GM18870 (cell line): Measurements from ENCODE around the gene CDV3.
"Not testable (repeated sequence)": the region's sequence is repeated elsewhere in the genome, so short reads cannot be mapped to it uniquely, and the experiment has no call there.

Experiments used
- ATAC-seq: cut with Tn5 transposase; IDR thresholded peaks from one replicate; pipeline ENCODE4 v1.9.1; 2021; ENCODE audit warnings: moderate library complexity; ENCODE audit not compliant: unreplicated experiment

Gene CDV3, protein sequence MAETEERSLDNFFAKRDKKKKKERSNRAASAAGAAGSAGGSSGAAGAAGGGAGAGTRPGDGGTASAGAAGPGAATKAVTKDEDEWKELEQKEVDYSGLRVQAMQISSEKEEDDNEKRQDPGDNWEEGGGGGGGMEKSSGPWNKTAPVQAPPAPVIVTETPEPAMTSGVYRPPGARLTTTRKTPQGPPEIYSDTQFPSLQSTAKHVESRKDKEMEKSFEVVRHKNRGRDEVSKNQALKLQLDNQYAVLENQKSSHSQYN

DNA sequence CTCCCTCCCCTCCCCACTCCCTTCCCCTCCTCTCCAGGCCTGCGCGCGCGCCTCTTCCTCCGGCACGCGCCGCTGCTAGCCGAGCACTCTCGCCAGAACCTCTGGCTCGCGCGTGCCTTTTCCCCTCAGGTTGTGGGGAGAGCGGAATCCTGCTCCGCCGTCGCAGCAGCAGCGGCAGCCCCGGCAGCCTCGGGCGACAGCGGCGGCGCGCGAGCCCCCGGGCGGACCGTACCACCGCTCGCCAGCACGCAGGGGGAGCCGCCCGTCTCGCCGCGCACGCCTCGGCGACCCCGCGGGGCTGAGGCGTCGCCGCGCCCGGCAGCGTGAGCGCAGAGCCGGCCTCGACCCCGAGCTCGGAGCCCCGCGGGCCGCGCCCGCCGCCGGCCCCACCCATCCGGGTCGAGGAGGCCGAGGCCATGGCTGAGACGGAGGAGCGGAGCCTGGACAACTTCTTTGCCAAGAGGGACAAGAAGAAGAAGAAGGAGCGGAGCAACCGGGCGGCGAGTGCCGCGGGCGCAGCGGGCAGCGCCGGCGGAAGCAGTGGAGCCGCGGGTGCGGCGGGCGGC lies at the start of gene CDV3:
TSS of gene CDV3 (plus strand) at position 58 of the 566 bp plus-strand sequence. CDS start at position 417, 359 bp downstream.
- ATAC-seq: no peak

DNA sequence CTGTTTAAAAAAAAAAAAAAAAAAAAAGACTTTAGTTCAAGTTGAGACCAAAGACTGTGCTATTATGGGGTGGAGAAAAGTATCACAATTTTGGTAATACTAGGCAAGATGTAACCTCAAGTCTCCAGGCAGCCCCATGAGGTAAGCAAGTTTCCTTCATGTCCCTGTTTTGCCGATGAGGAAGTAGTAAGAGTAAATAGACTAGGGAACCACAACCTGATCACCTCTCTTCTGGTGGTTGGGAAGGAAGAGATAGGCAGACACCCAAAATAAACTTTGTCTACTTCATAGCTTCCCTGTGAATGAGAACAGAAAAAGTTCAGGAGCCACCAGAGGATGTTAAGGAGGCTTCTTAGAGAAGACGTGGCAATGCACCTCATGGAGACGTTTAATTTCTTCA lies 49.7 kb upstream of the CDV3 start:
- not testable (repeated sequence) for ATAC-seq

DNA sequence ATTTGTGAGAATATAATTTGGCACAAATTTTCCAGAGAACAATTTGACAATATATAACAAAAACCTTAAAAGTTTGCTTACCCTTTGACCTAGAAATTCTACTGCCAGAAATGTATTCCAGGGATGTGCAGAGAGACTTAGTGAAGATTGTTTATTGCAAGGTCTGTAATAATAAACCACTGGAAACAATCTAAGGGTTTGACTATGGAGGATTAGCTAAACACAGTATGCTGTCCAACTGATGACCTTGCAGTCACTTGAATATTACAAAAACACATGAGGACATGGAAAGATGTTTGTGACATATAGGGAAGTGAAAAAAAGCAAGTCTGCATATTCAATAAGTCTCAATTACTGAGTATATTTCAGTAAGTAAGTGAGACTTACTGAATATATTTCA lies 48.1 kb upstream of the CDV3 start:
- ATAC-seq: no peak

DNA sequence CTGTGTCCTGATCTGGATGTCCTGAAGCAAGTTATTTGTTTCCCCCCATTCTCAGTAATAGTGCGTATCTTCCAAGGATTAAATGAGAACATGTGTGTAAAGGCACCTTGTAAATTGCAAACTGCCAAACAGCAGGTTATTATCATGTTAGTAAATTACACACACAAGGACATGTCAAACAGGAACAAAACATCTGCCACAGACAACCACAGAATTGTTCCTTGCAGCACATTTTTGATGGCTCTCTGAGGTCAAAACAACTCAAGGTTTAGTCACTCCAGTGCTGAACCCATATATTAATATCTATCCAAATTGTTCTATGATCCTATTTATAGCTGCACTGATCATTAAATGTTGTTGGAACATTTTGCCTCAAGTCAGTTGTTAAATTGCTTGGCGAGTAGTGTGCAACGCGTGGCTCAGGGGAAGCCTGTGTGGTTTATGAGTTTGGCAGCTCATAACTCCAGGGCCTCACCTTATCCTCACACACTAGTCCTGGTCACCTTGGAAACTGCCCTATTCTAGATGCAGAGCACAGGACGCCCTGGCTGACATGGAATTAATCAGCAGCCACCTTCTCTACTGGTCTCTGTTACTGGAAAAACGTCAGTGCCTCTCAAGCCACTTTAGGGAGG lies 46.3 kb upstream of the CDV3 start:
- no peak for ATAC-seq

DNA sequence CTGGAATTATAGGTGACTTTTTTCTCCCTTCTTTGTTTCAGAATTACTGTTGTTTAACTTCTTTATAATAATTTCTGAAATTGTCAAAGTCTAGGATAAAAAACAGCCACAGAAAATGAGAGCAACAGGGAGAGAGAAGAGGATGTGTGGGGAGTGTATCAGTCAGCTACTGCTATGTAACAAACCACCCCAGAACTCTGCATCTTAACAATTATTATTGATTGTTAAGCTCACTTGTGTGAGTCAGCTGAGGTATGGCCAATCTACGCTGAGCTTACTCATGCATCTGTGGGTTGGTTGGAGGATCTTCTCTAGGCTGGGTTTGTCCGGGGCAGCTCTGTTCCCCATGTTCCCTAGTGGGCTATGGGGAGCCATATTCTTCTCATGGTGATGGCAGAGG lies 43.7 kb upstream of the CDV3 start:
- no peak for ATAC-seq

DNA sequence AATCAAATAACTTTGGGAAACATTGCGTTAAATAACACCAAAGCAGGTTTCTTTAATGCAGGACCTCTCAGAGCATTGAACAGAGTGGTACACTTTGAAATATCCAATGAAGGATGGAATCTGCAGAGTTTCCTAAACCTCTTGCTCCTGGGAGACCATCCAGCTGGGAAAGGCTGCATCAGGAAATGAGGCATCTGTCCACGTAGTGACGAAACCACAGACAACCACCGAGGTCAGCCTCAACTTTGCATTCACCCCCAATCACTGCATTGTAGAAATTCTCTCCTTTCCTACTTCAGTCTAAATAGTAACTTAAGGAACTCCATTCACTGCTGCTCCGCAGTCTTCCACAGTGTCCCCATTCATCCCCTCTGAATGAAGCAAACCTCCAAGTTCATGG lies 41.5 kb upstream of the CDV3 start:
- no peak for ATAC-seq

DNA sequence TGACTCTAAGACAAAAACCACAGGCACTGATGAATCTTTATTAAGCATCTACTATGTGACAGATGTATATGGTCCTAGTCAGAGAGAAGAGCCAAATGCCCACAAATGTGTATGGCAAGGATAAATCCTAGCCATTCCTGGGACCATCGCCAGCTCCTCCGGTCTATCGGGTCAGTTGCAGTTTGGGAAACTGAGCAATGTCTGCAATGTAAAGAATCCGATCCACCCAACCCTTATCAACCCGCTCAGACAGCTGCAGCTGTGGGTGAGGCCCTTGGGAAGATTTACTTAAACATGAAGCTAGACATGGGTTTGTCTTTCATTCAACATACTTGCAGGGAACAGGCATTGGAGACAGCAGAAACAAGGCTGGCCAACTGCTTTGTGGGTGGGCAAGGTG lies 40.5 kb upstream of the CDV3 start:
- no peak for ATAC-seq

DNA sequence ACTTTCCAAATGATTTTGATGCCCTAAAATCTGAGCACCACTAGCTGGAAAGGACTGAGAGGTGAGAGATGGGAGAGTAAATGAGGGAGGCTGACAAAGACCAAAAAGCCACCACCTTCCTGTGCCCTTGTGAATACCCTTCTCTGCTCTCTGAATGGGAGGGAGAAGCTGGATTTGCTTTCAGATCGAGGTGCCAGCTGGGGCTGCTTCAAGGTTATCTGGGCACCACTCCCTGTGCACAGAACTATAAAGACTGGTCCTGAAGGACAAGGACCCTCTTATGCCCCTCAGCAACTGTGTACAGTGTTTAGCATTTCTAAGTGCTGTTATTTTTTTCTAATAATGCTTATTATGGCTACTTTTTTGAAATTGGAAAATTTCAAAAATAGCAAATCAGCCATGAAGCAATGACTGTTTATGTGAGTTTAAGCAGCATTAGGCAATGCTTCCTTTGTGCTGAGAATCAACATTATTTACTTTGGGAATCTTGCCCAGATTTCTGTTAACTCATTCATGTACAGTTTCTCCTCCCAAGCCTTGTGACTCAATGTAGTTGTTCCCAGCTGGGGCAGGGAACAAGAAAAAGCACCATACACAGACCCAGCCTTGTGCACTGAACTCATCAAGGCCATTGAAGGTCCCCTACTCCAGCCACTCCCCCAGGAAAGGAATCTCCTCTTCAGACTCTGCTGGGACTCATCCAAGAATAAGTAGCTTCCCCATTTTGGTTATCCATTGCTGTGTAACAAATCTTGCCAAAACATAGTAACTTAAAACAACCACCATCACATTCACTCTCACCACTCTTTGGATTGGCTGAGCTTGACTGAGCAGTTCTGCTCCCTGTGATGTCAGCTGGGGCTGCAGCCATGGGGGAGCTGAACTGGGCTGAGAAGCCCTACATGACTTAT lies 37.3 kb upstream of the CDV3 start:
- ATAC-seq: no peak

DNA sequence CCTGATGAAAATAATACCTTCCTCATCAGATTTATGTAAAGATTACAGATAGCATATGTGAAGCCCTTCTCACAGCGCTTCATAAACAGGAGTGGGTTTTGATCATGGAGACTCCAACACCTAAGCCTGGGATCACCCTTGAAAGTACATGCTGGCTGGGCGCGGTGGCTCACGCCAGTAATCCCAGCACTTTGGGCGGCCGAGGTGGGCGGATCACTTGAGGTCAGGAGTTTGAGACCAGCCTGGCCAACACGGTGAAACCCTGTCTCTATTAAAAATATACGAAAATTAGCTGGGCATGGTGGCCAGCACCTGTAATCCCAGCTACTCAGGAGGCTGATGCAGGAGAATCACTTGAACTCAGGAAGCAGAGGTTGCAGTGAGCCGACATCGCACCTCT lies 36.4 kb upstream of the CDV3 start:
- not testable (repeated sequence) for ATAC-seq

DNA sequence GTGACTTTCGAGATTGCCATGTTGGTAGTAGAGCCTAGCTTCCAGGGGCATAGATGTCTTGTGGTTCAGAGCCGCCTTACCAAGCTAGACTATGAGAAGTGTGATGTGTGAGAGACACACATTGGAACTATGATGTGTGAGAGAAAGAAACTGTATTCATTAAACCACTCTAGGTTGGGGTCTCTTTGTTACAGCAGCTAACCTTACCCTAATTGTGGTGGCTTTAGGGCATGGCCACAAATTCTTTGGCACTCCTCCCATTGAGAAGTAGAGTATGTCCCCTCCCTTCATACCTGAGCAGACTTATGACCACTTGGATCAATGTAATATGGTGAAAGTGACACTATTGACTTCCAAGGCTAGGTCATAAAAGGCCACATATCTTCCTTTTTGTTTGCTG lies 35.3 kb upstream of the CDV3 start:
- ATAC-seq: no peak

DNA sequence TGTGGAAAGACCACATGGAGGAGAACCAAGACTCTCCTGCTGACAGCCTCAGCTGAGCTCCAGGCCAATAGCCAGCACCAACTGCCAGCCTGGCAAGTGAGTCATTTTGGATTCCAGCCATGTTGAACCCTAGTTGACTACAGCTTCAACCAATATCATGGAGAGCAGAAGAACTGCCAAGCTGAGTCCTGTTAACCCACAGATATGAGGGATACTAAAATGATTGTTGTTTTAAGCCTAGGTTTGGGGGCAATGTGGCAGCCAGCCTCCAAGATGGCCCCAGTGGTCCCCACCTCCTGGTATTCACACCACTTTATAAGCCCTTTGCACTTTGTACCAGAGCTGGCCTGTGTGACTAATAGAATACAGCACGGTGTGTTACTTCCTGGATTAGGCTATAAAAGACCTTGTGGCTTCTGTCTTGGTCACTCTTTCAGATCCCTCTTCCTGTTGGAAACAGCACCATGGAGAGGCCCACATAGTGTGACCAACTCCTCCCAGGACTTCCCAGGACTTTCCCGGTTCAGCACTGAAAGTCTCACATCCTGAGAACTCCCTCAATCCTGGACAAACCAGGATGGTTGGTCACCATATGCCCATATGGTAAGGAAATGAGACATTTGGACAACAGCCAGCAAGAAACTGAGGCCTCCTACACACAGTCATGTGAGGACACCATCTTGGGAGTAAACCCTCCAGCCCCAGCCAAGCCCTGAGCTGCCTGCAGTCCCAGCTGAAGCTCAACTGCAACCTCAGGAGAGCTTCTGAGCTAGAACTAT lies 32.4 kb upstream of the CDV3 start:
- peak; percentile 64 for ATAC-seq

DNA sequence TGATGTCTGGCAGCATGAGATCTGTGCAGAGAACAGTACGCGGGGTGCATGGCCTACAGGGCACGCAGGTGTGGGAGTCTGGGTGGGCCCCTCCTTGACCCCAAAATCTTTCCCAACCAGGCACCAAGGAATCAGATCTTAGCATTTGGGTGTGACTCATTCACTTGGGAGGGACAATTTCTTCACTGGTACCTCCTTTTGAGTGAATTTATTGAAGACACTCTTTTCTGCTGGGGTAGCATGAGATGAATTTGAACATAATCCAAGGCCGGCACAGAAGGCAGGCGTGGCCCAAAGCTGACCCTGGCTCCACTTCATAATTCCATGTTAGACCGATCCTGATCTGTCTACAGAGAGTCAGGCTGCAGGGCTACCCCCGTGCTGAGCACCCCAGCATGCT lies 30.6 kb upstream of the CDV3 start:
- no peak for ATAC-seq

DNA sequence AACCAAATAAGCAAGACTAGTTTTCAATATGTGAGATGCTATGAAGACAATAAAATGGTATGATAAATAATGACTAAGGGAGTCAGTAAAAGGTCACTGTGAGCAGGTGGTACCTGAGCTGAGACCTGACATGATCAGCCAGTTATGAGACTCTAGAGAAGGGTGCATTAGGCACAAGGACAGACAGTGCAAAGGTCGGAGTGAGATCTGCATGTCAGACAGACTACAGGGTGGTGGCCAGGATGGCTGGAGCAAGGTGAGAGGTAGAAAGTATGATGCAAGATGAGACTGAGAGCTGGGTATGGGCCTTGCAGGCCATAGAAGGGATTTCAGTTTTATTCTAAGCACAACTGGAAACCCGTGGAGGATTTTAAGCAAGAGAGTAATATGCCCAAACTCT lies 28.5 kb upstream of the CDV3 start:
- not testable (repeated sequence) for ATAC-seq

DNA sequence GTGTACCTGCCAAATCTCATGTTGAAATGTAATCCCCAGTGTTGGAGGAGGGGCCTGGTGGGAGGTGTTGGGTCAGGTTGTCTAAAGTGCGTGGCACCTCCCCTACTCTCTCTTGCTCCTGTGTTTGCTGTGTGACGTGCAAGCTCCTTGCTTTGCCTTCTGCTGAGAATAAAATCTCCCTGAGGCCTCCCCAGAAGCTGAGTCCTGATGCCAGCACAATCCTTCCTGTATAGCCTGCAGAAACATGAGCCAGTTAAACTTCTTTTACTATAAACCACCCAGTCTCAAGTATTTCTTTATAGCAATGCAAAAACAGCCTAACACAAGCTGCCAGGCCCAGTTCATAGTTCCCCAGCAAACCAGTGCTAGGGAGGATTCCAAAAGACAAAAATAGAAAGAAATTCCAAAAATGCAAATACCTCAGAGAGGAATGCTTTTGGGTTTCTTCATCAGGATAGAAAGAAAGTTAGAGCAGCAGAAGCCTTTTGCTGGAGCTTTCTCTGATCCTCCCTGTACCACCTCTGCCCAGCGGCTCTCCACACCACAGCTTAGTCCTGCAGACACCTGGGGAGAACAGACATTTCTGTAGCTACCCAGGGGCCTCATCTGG lies 25.9 kb upstream of the CDV3 start:
- no peak for ATAC-seq

DNA sequence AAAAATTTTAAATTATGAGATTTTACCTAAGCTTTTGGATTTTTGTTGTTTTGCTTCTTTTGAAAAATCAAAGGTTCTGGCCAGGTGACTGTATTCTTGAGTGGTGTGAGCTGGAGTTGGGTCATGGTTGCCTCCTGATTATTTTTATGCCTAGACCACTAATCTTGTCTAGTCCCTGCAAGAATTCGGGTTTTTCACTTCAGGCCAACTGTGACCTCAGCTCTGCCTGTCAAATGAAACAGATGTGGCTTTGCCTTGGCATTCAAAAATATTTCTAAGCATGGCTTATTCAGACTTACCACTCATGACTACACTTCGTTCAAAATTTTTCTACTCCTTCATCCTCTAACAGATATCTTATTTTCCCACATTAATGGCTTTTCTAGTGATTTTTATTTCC lies 25.4 kb upstream of the CDV3 start:
- no peak for ATAC-seq

DNA sequence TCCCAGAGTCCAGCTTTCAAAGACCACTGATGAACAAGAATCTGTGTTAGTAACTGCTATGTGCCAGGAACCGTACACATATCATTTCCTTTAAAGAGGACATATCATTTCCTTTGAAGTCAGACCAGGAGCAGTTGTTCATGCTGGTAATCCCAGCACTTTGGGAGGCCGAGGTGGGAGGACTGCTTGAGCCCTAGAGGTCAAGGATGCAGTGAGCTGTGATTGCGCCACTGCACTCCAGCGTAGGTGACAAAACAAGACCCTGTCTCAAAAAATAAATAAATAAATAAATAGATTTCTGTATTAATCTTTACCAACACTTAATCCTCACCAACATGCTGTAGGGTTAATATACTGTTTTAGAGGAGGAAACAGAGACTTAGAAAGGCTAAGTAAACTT lies 23.9 kb upstream of the CDV3 start:
- ATAC-seq: no peak

DNA sequence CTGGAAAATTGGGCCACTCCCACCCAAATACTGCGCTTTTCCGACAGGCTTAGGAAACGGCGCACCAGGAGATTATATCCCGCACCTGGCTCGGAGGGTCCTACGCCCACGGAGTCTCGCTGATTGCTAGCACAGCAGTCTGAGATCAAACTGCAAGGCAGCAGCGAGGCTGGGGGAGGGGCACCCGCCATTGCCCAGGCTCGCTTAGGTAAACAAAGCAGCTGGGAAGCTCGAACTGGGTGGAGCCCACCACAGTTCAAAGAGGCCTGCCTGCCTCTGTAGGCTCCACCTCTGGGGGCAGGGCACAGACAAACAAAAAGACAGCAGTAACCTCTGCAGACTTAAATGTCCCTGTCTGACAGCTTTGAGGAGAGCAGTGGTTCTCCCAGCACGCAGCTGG lies 21.9 kb upstream of the CDV3 start:
- ATAC-seq: not testable (repeated sequence)

DNA sequence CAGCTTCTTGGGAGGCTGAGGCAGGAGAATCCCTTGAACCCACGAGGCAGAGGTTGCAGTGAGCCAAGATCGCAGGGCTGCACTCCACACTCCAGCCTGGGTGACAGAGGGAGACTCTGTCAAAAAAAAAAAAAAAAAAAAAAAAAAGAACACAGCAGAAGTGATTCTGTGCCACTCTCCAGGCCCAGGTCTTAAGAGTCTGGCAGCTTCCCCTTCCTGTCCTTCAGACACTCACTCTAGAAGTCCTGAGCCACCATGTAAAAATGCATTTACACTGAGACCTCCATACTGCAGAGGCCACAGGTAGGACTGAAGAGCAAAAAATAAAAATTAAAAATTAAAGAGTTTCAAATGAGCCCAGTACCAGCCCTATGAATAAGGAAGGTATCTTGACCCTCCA lies 11.8 kb upstream of the CDV3 start:
- ATAC-seq: no peak

DNA sequence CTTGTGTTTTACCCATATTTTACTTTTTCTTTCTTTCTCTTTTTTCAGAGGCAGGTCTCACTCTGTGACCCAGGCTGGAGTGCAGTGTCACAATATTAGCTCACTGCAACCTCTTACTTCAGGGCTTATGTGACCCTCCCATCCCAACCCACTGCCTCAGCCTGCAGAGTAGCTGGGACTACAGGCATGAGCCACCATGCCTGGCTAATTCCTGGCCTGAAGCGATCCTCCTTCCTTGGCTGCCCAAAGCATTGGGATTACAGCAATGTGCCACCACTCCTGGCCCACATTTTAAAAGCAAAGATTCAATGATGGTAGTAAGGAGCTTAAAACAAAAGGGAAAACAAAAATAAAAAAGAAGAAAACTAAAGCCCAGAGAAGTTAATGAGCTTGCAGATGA lies 11.1 kb upstream of the CDV3 start:
- ATAC-seq: no peak

DNA sequence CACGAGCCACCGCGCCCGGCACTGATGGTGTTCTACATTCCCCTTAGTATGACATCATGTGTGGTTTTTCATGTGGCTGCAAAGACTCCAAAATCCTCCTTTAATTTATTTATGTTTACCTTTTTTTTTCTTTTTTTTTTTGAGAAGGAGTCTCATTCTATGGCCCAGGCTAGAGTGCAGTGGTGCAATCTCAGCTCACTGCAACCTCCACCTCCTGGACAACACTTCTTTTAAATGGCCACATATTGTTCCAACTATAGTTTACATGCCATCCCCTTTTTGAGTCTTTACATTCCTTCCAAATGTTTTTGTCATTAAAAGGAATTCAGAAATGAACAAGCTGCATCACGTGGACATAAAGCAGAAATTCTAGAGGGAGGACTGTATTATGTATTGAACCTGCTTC lies 10.3 kb upstream of the CDV3 start:
- no peak for ATAC-seq
